HG03196 (cell line): Measurements from ENCODE around the gene TUBGCP5.

ENCODE experiments used
- ATAC-seq: cut with Tn5 transposase; IDR thresholded peaks from one replicate; pipeline ENCODE4 v1.9.1; 2021; ENCODE audit not compliant: unreplicated experiment

TUBGCP5 gene

GRCh38 chr15:22979238-22980188 lies 59.9 kb downstream of the TUBGCP5 start:
- peak; percentile 40 for ATAC-seq

- peak; percentile 25 for ATAC-seq
These were observed 60.6 kb downstream of the TUBGCP5 start for GRCh38 chr15:22978691-22979237.

- no peak for ATAC-seq
These were observed 64.6 kb downstream of the TUBGCP5 start for GRCh38 chr15:22974745-22975144.

DNA sequence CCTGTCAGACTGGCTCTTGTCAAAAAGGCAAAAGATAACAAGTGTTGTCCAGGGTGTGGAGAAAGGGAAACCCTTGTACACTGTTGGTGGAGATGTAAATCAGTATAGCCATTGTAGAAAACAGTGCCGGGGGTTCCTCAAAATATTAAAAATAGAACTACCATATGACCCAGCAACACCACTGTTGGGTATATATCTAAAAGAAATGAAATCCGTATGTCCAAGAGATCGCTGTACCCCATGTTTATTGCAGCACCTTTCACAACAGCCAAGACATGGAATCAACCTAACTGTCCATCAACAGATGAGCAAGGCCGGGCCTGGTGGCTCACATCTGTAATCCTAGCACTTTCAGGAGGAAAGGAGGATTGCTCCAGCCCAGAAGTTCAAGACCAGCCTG lies 65.4 kb downstream of the TUBGCP5 start:
- no peak for ATAC-seq

- peak; percentile 47 for ATAC-seq
These were observed 66.1 kb downstream of the TUBGCP5 start for GRCh38 chr15:22973286-22973685.

GRCh38 chr15:22969489-22969888 lies 69.9 kb downstream of the TUBGCP5 start:
- no peak for ATAC-seq

GRCh38 chr15:22968366-22968765 lies 71.0 kb downstream of the TUBGCP5 start:
- no peak for ATAC-seq

DNA sequence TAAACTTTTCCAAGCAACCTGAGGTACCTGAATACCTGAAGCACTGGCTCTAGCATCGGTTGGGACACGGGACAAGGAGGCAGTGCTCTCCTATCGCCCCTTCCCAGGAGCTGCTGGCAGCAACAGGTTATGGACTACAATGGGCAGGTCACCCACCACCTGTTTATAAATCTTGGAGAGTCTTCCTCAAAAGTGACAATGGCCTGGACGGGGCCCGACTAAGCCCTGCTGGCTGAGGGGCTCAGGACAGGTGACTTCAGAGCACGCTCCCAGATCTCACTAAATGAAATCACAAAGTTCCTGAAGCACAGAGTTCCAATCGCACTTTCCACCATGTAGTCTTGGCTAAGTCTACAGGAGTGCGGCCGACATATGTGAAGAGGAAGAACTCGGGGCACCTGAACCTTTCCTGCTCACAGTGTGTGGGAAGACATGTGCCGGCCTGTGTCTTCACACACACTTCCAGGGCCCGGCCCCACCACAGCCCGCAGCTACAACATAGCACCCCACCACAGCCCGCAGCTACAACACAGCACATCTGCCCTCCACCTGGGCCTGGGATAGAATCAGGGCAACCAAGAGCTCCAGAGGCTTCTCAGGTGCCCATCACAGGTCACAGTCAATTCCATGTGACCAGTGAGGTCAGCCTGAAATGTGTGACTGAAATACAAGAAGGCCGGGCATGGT lies 72.1 kb downstream of the TUBGCP5 start:
- ATAC-seq, result no peak

- ATAC-seq, result no peak
These were observed 72.9 kb downstream of the TUBGCP5 start for GRCh38 chr15:22966321-22967083.

- no peak for ATAC-seq
These were observed 75.7 kb downstream of the TUBGCP5 start for GRCh38 chr15:22963641-22964040.

- no peak for ATAC-seq
These were observed 76.8 kb downstream of the TUBGCP5 start for GRCh38 chr15:22962611-22963010.

DNA sequence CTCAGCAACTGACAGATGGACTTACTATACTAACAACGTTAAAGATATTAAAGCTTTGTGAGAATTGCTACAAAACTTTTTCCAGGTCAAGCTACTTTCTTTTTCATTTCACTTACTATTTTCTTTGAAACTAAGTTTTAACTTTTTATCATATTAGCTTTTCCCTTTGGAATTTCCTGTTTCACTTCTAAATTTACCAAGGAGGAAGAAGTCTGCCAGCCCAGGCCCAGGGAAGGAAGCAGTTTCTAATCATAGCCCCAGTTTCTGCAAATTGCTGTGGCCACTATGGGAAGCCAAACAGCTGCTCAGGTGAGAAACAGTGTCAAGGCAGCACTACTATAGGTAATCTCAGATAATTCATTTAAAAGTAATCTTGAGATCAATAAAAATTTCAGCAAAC lies 77.6 kb downstream of the TUBGCP5 start:
- no peak for ATAC-seq

DNA sequence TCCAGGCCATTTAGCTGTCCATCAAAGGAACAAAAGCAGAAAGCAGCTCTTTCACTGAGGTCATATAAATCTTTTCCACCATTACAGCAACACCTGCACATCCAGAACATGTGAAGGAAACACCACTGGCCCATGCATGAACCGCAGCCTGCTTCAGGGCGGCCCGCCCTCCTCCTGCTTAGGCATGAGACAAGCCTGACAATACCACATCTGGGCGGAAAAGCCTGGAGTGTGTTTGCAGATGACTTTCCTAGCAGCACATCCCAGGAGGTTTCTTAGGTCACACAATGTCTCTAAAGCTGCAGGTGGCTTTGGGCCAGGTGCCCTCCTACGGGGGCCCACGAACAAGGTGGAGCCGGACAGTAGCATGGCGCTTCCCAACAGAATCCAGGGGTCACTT lies 78.8 kb downstream of the TUBGCP5 start:
- no peak for ATAC-seq

GRCh38 chr15:22960126-22960525 lies 79.2 kb downstream of the TUBGCP5 start:
- no peak for ATAC-seq

DNA sequence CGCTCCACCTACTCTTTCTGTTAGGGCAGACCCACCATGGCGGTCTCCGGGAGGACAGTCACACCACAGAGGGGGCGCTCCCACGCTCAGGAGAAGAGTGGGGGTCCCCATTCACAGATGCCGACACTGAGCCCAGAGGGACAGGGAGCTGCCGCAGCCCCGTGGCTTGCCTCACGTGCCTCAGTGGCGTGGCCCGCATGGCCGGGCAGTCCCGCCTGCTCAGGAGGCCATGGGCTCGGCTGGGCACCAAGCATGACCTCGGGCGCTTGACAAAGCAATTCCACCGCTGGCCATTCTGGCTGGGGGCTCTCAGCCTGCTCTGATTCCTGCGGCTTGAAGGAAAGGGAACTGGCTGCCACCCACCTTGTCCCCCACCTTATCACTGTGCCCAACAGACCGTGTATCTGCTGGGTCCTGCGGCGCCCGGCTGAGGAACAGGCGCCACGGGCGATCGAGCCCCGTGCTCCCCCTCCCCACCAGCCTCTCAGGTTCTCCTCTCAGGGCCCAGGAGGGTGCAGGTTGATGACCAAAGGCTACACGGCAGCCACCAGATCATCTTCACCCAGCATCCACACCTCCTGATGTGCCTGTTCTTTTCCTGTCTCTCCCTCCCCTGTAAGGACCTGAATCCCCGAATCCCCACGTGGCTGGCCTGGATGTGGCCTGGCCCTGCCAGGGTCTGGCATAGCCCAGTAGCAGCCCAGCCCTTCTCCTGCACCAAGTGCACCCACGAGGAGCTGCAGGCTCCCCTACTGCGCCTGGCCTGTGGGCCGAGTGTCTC lies 79.9 kb downstream of the TUBGCP5 start:
- no peak for ATAC-seq

DNA sequence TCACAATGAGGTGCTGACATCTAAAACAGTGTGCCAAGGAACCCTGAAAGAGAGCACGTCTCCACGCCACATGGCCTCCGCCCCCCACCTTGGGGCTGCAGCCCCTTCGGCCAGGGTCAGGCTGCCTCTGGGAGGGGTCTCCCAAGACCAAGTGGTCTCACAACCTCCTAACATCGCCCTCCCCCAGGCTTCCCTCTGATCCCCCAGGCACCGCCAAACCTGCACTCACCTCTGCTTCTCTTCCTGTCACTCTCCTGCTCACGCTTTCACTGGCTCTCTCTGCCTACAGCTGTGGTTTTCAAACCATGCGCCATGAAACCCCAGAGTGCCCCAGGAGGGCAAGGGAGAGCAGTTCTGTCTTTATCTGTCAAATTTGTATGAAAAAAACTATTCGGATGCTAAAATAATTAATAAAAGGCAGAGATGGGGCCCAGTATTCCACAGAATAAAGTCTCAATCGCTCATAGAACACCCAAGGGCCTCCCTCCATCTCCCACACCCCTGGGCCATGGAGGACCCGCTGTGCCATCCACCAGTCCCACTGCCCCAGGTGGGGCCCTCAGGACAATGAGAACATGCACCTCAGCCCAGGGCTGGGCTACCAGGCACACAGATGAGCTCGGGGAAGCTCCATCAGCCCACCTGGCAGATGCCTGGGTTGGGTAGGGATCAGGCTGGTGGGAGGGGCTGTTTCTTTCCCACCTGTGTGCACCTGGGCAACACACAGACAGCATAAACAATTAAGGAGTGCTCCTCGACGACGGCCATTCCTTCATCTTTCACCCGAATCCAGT lies 80.7 kb downstream of the TUBGCP5 start:
- ATAC-seq, result no peak

GRCh38 chr15:22956978-22957260 lies 82.5 kb downstream of the TUBGCP5 start:
- ATAC-seq, result no peak

DNA sequence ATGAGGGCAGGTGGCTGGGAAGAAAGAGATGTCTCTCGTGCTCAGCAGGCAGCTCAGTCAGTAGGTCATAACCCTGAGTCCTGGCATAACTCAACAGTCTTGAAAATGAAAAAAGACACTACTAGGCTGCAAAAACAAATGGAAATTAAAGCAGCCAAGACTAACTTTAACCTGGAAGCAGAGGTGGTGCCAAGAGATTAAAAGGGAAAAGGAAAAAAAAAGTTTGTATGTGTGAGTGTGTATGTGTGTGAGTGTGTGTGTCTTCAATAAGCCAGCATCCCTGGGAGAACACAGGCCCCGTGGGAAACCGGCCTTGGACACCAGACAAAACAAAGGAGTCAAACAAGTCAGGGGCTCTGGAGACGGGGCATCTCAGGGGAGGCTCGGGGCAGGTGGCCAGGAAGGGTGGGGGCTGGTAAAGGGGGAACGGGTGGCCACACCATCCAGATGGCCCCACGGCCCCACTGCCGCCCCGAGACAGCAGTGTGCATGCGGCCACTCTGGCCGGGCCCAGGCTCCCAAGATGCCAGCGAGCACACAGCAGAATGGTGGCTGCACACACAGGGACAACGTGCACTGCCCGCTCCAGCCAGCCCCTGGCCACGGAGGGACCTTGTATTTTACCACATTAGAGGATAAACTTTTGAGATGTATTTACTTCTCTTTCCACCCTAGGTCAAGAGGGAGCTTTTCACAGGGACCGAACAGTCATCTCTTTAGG lies 83.0 kb downstream of the TUBGCP5 start:
- no peak for ATAC-seq

DNA sequence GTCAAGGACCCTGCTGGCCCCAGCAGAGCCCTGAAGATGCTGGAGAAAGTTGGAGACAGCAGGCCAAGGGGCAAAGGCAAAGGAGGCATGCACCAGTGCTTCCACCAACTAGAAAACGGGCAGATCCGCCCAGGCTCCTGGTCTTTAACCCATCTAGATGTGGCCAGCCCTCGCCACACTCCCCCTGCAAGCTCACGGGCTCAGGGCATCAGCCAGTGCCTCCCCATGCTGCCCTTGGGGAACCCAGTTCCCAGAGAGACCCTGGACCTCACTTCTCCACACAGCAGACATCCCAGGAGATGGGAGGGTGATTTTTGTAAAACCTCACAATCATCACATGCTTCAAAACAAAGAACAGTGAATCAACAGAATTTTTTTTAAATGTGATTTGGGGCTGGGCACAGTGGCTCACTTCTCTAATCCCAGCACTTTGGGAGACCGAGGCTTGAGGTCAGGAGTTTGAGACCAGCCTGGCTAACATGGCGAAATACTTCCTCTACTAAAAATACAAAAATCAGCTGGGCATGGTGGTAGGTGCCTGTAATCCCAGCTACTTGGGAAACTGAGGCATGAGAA lies 83.7 kb downstream of the TUBGCP5 start:
- no peak for ATAC-seq
